H9 (cell line): Measurements from ENCODE around the gene ELAVL4. TPM values are rescaled to one million over a fixed set of nuclear protein-coding genes. Genes with fewer than 3 reads are reported as not detected.

ENCODE experiments used
- DNase-seq: peaks from one replicate; pipeline ENCODE4 v3.0.0-alpha.2; 2017
- H2AFZ ChIP-seq: one replicate; pipeline ENCODE4 v1.6.1; 2013; ENCODE audit warnings: mild to moderate bottlenecking, low read length, control low read depth, moderate library complexity
- H2AK5ac ChIP-seq: 2 replicates; pipeline ENCODE4 v1.6.1; 2013; ENCODE audit warnings: low read length, control low read depth, mixed read lengths; ENCODE audit not compliant: insufficient read length
- H2BK120ac ChIP-seq: one replicate; pipeline ENCODE4 v1.6.1; 2013; ENCODE audit warnings: low read depth, mild to moderate bottlenecking, low read length, control low read depth, inconsistent platforms; ENCODE audit not compliant: poor library complexity, severe bottlenecking
- H2BK12ac ChIP-seq: 2 replicates; pipeline ENCODE4 v1.6.1; 2013; ENCODE audit warnings: low read length, control low read depth, mixed read lengths, low read depth; ENCODE audit not compliant: insufficient read length
- H2BK15ac ChIP-seq: 2 replicates; pipeline ENCODE4 v1.6.1; 2013; ENCODE audit warnings: low read depth, low read length, control low read depth
- H2BK20ac ChIP-seq: one replicate; pipeline ENCODE4 v1.6.1; 2013; ENCODE audit warnings: low read depth, mild to moderate bottlenecking, low read length, control low read depth, inconsistent platforms; ENCODE audit not compliant: poor library complexity, severe bottlenecking
- H2BK5ac ChIP-seq: 2 replicates; pipeline ENCODE4 v1.6.1; 2013; ENCODE audit warnings: low read length, control low read depth, mixed read lengths; ENCODE audit not compliant: insufficient read length
- H3K14ac ChIP-seq: 2 replicates; pipeline ENCODE4 v1.6.1; 2013; ENCODE audit warnings: low read length, control low read depth; ENCODE audit not compliant: insufficient read depth
- H3K18ac ChIP-seq: 2 replicates; pipeline ENCODE4 v1.6.1; 2013; ENCODE audit warnings: low read depth, mild to moderate bottlenecking, mixed read lengths, low read length, control low read depth; ENCODE audit not compliant: insufficient read length
- H3K23ac ChIP-seq: 2 replicates; pipeline ENCODE4 v1.6.1; 2013; ENCODE audit warnings: low read length, control low read depth, mixed read lengths, low read depth; ENCODE audit not compliant: insufficient read length
- H3K23me2 ChIP-seq: 2 replicates; pipeline ENCODE4 v1.6.1; 2013; ENCODE audit warnings: low read depth, mild to moderate bottlenecking, mixed read lengths, low read length, control low read depth; ENCODE audit not compliant: insufficient read length, poor library complexity, severe bottlenecking
- H3K27ac ChIP-seq: 2 replicates; pipeline ENCODE4 v1.5.1; 2013; ENCODE audit warnings: low read length, control low read depth, mixed read lengths, low read depth; ENCODE audit not compliant: insufficient read length
- H3K27me3 ChIP-seq: 2 replicates; pipeline ENCODE4 v1.6.1; 2013; ENCODE audit warnings: low read length, control low read depth, inconsistent platforms; ENCODE audit not compliant: insufficient read depth
- H3K4ac ChIP-seq: 2 replicates; pipeline ENCODE4 v1.6.1; 2013; ENCODE audit warnings: low read depth, mild to moderate bottlenecking, control low read depth, inconsistent platforms, low read length, moderate library complexity
- H3K4me1 ChIP-seq: 2 replicates; pipeline ENCODE4 v1.6.1; 2013; ENCODE audit warnings: low read length, control low read depth, inconsistent platforms; ENCODE audit not compliant: insufficient read depth
- H3K4me2 ChIP-seq: 2 replicates; pipeline ENCODE4 v1.6.1; 2013; ENCODE audit warnings: low read length, control low read depth, mixed read lengths; ENCODE audit not compliant: insufficient read length, insufficient read depth
- H3K56ac ChIP-seq: 2 replicates; pipeline ENCODE4 v1.6.1; 2013; ENCODE audit warnings: low read depth, mild to moderate bottlenecking, mixed read lengths, low read length, control low read depth; ENCODE audit not compliant: insufficient read length
- H3K79me1 ChIP-seq: 2 replicates; pipeline ENCODE4 v1.6.1; 2013; ENCODE audit warnings: low read depth, mild to moderate bottlenecking, moderate library complexity, low read length, control low read depth, inconsistent platforms; ENCODE audit not compliant: insufficient read depth, poor library complexity, severe bottlenecking
- H3K79me2 ChIP-seq: 2 replicates; pipeline ENCODE4 v1.6.1; 2013; ENCODE audit warnings: low read length, control low read depth, inconsistent platforms; ENCODE audit not compliant: insufficient read depth
- H3K9ac ChIP-seq: 2 replicates; pipeline ENCODE4 v1.6.1; 2013; ENCODE audit warnings: low read length, control low read depth, mixed read lengths; ENCODE audit not compliant: insufficient read length; ENCODE audit errors: extremely low read depth
- H3K9me3 ChIP-seq: one replicate; pipeline ENCODE4 v1.6.1; 2013; ENCODE audit warnings: low read depth, low read length, inconsistent platforms; ENCODE audit not compliant: control insufficient read depth
- H3T11ph ChIP-seq: one replicate; pipeline ENCODE4 v1.6.1; 2013; ENCODE audit warnings: mild to moderate bottlenecking, low read length, control low read depth, inconsistent platforms
- H4K20me1 ChIP-seq: one replicate; pipeline ENCODE4 v1.6.1; 2013; ENCODE audit not compliant: control insufficient read depth, insufficient read length, insufficient read depth
- H4K5ac ChIP-seq: 2 replicates; pipeline ENCODE4 v1.6.1; 2013; ENCODE audit warnings: low read depth, mild to moderate bottlenecking, mixed read lengths, low read length, control low read depth; ENCODE audit not compliant: insufficient read length
- H4K8ac ChIP-seq: replicated peaks from 2 replicates; pipeline ENCODE4 v1.6.1; 2013; ENCODE audit warnings: low read length, control low read depth, mixed read lengths, low read depth; ENCODE audit not compliant: insufficient read length
- H4K91ac ChIP-seq: 2 replicates; pipeline ENCODE4 v1.6.1; 2013; ENCODE audit warnings: low read depth, mild to moderate bottlenecking, moderate library complexity, mixed read lengths, low read length, control low read depth; ENCODE audit not compliant: insufficient read length
- H3K27ac Mint-ChIP-seq, 3 experiments: 2 replicates in 2 of 3; 3 replicates in 1 of 3; pipeline ENCODE4 v1.8.0; 2020 to 2021; ENCODE audit warnings: mixed read lengths in 3 of 3, mild to moderate bottlenecking in 1 of 3, moderate library complexity in 1 of 3
- H3K27me3 Mint-ChIP-seq: 2 replicates; pipeline ENCODE4 v1.8.0; 2021; ENCODE audit warnings: low read depth, mild to moderate bottlenecking, moderate library complexity, mixed read lengths
- H3K36me3 Mint-ChIP-seq, 3 experiments: 2 replicates in 2 of 3; 3 replicates in 1 of 3; pipeline ENCODE4 v1.8.0; 2020 to 2021; ENCODE audit warnings: low read depth in 3 of 3, mixed read lengths in 3 of 3; ENCODE audit not compliant: insufficient read depth in 1 of 3
- H3K4me1 Mint-ChIP-seq, 2 experiments: 2 replicates each; pipeline ENCODE4 v1.8.0; 2020; ENCODE audit warnings: mixed read lengths in 2 of 2
- H3K4me3 Mint-ChIP-seq, 2 experiments: 2 replicates in 1 of 2; 3 replicates in 1 of 2; pipeline ENCODE4 v1.8.0; 2020 to 2021; ENCODE audit warnings: mild to moderate bottlenecking in 2 of 2, mixed read lengths in 2 of 2, moderate library complexity in 1 of 2
- H3K9me3 Mint-ChIP-seq, 2 experiments: 2 replicates in 1 of 2; 3 replicates in 1 of 2; pipeline ENCODE4 v1.8.0; 2020; ENCODE audit warnings: mild to moderate bottlenecking in 2 of 2, mixed read lengths in 2 of 2, moderate library complexity in 1 of 2
- CTCF ChIP-seq: fragments of 200-600 bp; sonication (generic); conservative IDR thresholded peaks from 3 replicates; pipeline ENCODE4 v1.8.0; 2021; ENCODE audit warnings: antibody characterized with exemption, mild to moderate bottlenecking
- WGBS: extraction: QIAGEN DNeasy Blood & Tissue Kit; methylation state at CpG from one replicate; pipeline ENCODE4 v1.1.7; 2013; ENCODE audit warnings: missing lambda C conversion rate, low lambda C conversion rate, mixed read lengths; ENCODE audit not compliant: insufficient read length; ENCODE audit errors: extremely low coverage; 5-methylcytosine and 5-hydroxymethylcytosine counted together
- total RNA-seq: library from RNA; stranded (reverse); gene quantifications from 2 replicates; pipeline ENCODE4 v1.2.1, GENCODE V29; 2021

ELAVL4 gene
- total RNA-seq, 1 experiment from 2014 or later = not detected

- no peaks in the 10 kb centered on the region for H4K20me1 ChIP-seq
- Mint-ChIP-seq H3K4me1 (peaks cover 0 to 8% of the 10 kb centered on the region in 2 experiments; a peak in 1 of 4 replicates), H3K27me3 (no peaks in the 10 kb centered on the region; the same call in 1 of the 2 replicates), H3K9me3 (peaks cover 0 to 63% of the 10 kb centered on the region in 2 experiments; a peak in 2 of 5 replicates), H3K27ac (no peak overlapping the region), H3K36me3 (peaks cover 0 to 25% (median 0%) of the 10 kb centered on the region in 3 experiments; a peak in 3 of 7 replicates), H3K4me3 (no peak overlapping the region)
- no peak overlapping the region for H2BK5ac ChIP-seq
- H2BK15ac ChIP-seq = no peak overlapping the region
- no peak overlapping the region for H2BK20ac ChIP-seq
- no peaks in the 10 kb centered on the region for H3K79me1 ChIP-seq
- H3K23ac ChIP-seq = no peak overlapping the region
- no peaks in the 10 kb centered on the region for H3K9me3 ChIP-seq
- no peak overlapping the region for H4K5ac ChIP-seq
- H3K9ac ChIP-seq = no peak overlapping the region
- WGBS = no CpG with 5 or more reads among the region's 7 CpGs
- H3K27me3 ChIP-seq = no peaks in the 10 kb centered on the region
- H3K18ac ChIP-seq = no peak overlapping the region
- H3K23me2 ChIP-seq = no peaks in the 10 kb centered on the region
- H4K91ac ChIP-seq = no peak overlapping the region
- no peak overlapping the region for H2BK120ac ChIP-seq
- no peak overlapping the region for H3K27ac ChIP-seq
- H3T11ph ChIP-seq = no peak overlapping the region
- no peak overlapping the region for H2BK12ac ChIP-seq
- peaks cover 4% of the 10 kb centered on the region; the same call in 1 of the 2 replicates for H3K4me1 ChIP-seq
- no peak for TF ChIP-seq CTCF
- H3K79me2 ChIP-seq = no peaks in the 10 kb centered on the region; the same call in 1 of the 2 replicates
- H3K56ac ChIP-seq = no peak overlapping the region
- no peak for DNase-seq
- H3K4ac ChIP-seq = no peak overlapping the region
- H3K4me2 ChIP-seq = no peak overlapping the region
- H4K8ac ChIP-seq = no peak overlapping the region
- no peak overlapping the region for H2AFZ ChIP-seq
- no peak overlapping the region for H2AK5ac ChIP-seq
- H3K14ac ChIP-seq = no peak overlapping the region
Measured at GRCh38 chr1:50156241-50157010, 47.7 kb downstream of the ELAVL4 start.
